Keratinocyte (primary cell): Measurements from ENCODE around the gene APOBR. TPM values are rescaled to one million over a fixed set of nuclear protein-coding genes. Genes with fewer than 3 reads are reported as not detected.

ENCODE experiments used
- DNase-seq: peaks from one replicate; pipeline ENCODE4 v3.0.0-alpha.2; 2011; ENCODE audit warnings: low read depth, missing footprints, low spot score
- FAIRE-seq: peaks from 2 replicates; lab custom pipeline; 2011; peaks lifted over from hg19 to GRCh38; lab: Jason Lieb, UNC
- H2AFZ ChIP-seq: 2 replicates; pipeline ENCODE4 v1.6.0; 2012; ENCODE audit warnings: low read length, control low read depth, inconsistent platforms; ENCODE audit not compliant: control insufficient read depth
- H3K27ac ChIP-seq: 2 replicates; pipeline ENCODE4 v1.5.1; 2011; ENCODE audit warnings: low read length; ENCODE audit not compliant: control insufficient read depth, insufficient read depth
- H3K27me3 ChIP-seq: 3 replicates; pipeline ENCODE4 v1.6.0; 2011; ENCODE audit warnings: low read length; ENCODE audit not compliant: control insufficient read depth, insufficient read depth; ENCODE audit errors: extremely low read depth
- H3K36me3 ChIP-seq, 2 experiments: 2 replicates in 1 of 2; 3 replicates in 1 of 2; pipeline ENCODE4 v1.5.1; 2011; ENCODE audit warnings: low read length in 2 of 2, mild to moderate bottlenecking in 1 of 2; ENCODE audit not compliant: control insufficient read depth in 2 of 2, insufficient read depth in 2 of 2; ENCODE audit errors: extremely low read depth in 1 of 2
- H3K4me1 ChIP-seq: 3 replicates; pipeline ENCODE4 v1.5.1; 2011; ENCODE audit warnings: low read length; ENCODE audit not compliant: control insufficient read depth, insufficient read depth; ENCODE audit errors: extremely low read depth
- H3K4me2 ChIP-seq: 3 replicates; pipeline ENCODE4 v1.6.0; 2011; ENCODE audit warnings: low read depth, low read length; ENCODE audit not compliant: control insufficient read depth, insufficient read depth; ENCODE audit errors: extremely low read depth
- H3K4me3 ChIP-seq, 3 experiments: fragments of 200-600 bp in 1 of 3; sonication (generic) in 1 of 3; 2 replicates in 2 of 3; 3 replicates in 1 of 3; pipeline ENCODE4 v1.5.1; 2011 to 2016; ENCODE audit warnings: low read length in 3 of 3, mild to moderate bottlenecking in 3 of 3, control low read depth in 2 of 3, inconsistent platforms in 1 of 3, low read depth in 1 of 3, mixed read lengths in 1 of 3, mixed run types in 1 of 3, moderate library complexity in 1 of 3; ENCODE audit not compliant: control insufficient read depth in 2 of 3, insufficient read depth in 2 of 3; ENCODE audit errors: extremely low read depth in 1 of 3
- H3K79me2 ChIP-seq: 2 replicates; pipeline ENCODE4 v1.6.0; 2012; ENCODE audit warnings: low read length; ENCODE audit not compliant: control insufficient read depth, insufficient read depth
- H3K9ac ChIP-seq: 3 replicates; pipeline ENCODE4 v1.6.0; 2011; ENCODE audit warnings: low read length; ENCODE audit not compliant: control insufficient read depth, insufficient read depth; ENCODE audit errors: extremely low read depth
- H3K9me1 ChIP-seq: 3 replicates; pipeline ENCODE4 v1.6.0; 2011; ENCODE audit warnings: low read length; ENCODE audit not compliant: control insufficient read depth, insufficient read depth; ENCODE audit errors: extremely low read depth
- H3K9me3 ChIP-seq: 2 replicates; pipeline ENCODE4 v1.5.1; 2012; ENCODE audit warnings: low read depth, low read length; ENCODE audit not compliant: control insufficient read depth
- H4K20me1 ChIP-seq: 3 replicates; pipeline ENCODE4 v1.6.0; 2011; ENCODE audit warnings: low read length; ENCODE audit not compliant: control insufficient read depth, insufficient read depth; ENCODE audit errors: extremely low read depth
- CTCF ChIP-seq, 3 experiments: IDR thresholded peaks in 1 of 3; conservative IDR thresholded peaks in 1 of 3; optimal IDR thresholded peaks in 1 of 3; 2 replicates in 2 of 3; 3 replicates in 1 of 3; pipeline versions ENCODE3 to v1.5.1; 2011; ENCODE audit warnings: low read length in 3 of 3, mild to moderate bottlenecking in 3 of 3, moderate library complexity in 2 of 3, control low read depth in 1 of 3, inconsistent platforms in 1 of 3; ENCODE audit not compliant: insufficient read depth in 2 of 3; ENCODE audit errors: extremely low read depth in 1 of 3
- EZH2 ChIP-seq: IDR thresholded peaks from one replicate; pipeline ENCODE4 v1.6.1; 2012; ENCODE audit warnings: inconsistent platforms, mild to moderate bottlenecking, low read length, moderate library complexity
- dilution Hi-C: fragments of 300-500 bp; cut with MboI; formaldehyde crosslinking; loops from one replicate; pipeline ENCODE4 v1.7.0; 2020; ENCODE audit warnings: low sequenced_read_pairs; ENCODE audit not compliant: extremely low pct_ligation_motif_present
- polyA plus RNA-seq, 5 experiments: library from polyadenylated mRNA; depleted of rRNA in 3 of 5; stranded (reverse) in 3 of 5; stranded (forward) in 1 of 5; unstranded in 1 of 5; fragments of >200 nt; gene quantifications; 1 replicate in 1 of 5; 2 replicates in 3 of 5; 3 replicates in 1 of 5; pipeline versions ENCODE4 v1.2.1 to v1.2.3, GENCODE V29; 2011 to 2012; ENCODE audit warnings: missing spikeins in 2 of 5, low read depth in 1 of 5, low replicate concordance in 1 of 5

APOBR gene
- polyA plus RNA-seq, 1 donor (not counting 4 experiments of a cell fraction or from before 2014, with no cell fraction given), result 0.04 TPM

GRCh38 chr16:28538733-28539596 is 44.5 kb downstream of the APOBR start, which contains the start of gene NUPR1:
Gene NUPR1 (minus strand): TSS chr16:28538974. CDS start chr16:28538907, 67 bp downstream.
- H3K4me3 ChIP-seq, result peak within 1 kb of the TSS; percentile 52 to 84 (median 76)
- peaks cover 35% of the 10 kb centered on the region for H3K4me1 ChIP-seq
- dilution Hi-C loops, result no loop called here
- peak within 1 kb of the TSS; percentile 96 for H3K4me2 ChIP-seq
- no peaks in the 10 kb centered on the region for H4K20me1 ChIP-seq
- DNase-seq (peak; percentile 61), FAIRE-seq (peak; percentile 81)
- H3K27me3 ChIP-seq, result no peaks in the 10 kb centered on the region
- peak within 1 kb of the TSS; percentile 97 for H2AFZ ChIP-seq
- H3K9ac ChIP-seq, result peak within 1 kb of the TSS; percentile 91
- no peaks in the 10 kb centered on the region for H3K9me1 ChIP-seq
- peaks cover 0 to 8% of the 10 kb centered on the region in 2 experiments for H3K36me3 ChIP-seq
- peaks cover 12% of the 10 kb centered on the region for H3K79me2 ChIP-seq
- no peaks in the 10 kb centered on the region for H3K9me3 ChIP-seq
- no peak for TF ChIP-seq EZH2
- TF ChIP-seq CTCF (optimal IDR thresholded peaks at IDR 0.05 in 1 of 3, IDR thresholded peaks at IDR 0.05 in 1 of 3, conservative IDR thresholded peaks at IDR 0.05 in 1 of 3; ENCODE audit: extremely low read depth in 1 of 3, insufficient read depth in 2 of 3, low read length in 3 of 3), result no peak
- peak within 1 kb of the TSS; percentile 84 for H3K27ac ChIP-seq

GRCh38 chr16:28540346-28540745 is 45.9 kb downstream of the APOBR start:
- no peaks in the 10 kb centered on the region for H3K9me3 ChIP-seq
- no peaks in the 10 kb centered on the region for H3K9me1 ChIP-seq
- no peaks in the 10 kb centered on the region for H3K27me3 ChIP-seq
- H3K4me1 ChIP-seq, result peaks cover 31% of the 10 kb centered on the region
- dilution Hi-C loops, result no loop called here
- H4K20me1 ChIP-seq, result no peaks in the 10 kb centered on the region
- TF ChIP-seq CTCF (optimal IDR thresholded peaks at IDR 0.05 in 1 of 3, IDR thresholded peaks at IDR 0.05 in 1 of 3, conservative IDR thresholded peaks at IDR 0.05 in 1 of 3; ENCODE audit: extremely low read depth in 1 of 3, insufficient read depth in 2 of 3, low read length in 3 of 3), result no peak
- no peak for TF ChIP-seq EZH2
- no peak overlapping the region for H3K27ac ChIP-seq
- no peak overlapping the region for H3K4me2 ChIP-seq
- FAIRE-seq (no peak), DNase-seq (no peak)
- H2AFZ ChIP-seq, result peak overlapping the region; percentile 44
- H3K36me3 ChIP-seq, result peaks cover 0 to 8% of the 10 kb centered on the region in 2 experiments
- H3K9ac ChIP-seq, result no peak overlapping the region
- H3K79me2 ChIP-seq, result peaks cover 12% of the 10 kb centered on the region
- H3K4me3 ChIP-seq, result no peak overlapping the region
